ENCODE measurements around the gene ASTN2. TPM values are rescaled to one million over a fixed set of nuclear protein-coding genes. Genes with fewer than 3 reads are reported as not detected.

Gene ASTN2
- total and polyA plus RNA-seq, 9 of the 15 experiments (the other 6 are each of a cell fraction or from before 2014, with no cell fraction given): 0.56 to 3.5 (median 1.9) TPM

- TF ChIP-seq, protein P1, sequence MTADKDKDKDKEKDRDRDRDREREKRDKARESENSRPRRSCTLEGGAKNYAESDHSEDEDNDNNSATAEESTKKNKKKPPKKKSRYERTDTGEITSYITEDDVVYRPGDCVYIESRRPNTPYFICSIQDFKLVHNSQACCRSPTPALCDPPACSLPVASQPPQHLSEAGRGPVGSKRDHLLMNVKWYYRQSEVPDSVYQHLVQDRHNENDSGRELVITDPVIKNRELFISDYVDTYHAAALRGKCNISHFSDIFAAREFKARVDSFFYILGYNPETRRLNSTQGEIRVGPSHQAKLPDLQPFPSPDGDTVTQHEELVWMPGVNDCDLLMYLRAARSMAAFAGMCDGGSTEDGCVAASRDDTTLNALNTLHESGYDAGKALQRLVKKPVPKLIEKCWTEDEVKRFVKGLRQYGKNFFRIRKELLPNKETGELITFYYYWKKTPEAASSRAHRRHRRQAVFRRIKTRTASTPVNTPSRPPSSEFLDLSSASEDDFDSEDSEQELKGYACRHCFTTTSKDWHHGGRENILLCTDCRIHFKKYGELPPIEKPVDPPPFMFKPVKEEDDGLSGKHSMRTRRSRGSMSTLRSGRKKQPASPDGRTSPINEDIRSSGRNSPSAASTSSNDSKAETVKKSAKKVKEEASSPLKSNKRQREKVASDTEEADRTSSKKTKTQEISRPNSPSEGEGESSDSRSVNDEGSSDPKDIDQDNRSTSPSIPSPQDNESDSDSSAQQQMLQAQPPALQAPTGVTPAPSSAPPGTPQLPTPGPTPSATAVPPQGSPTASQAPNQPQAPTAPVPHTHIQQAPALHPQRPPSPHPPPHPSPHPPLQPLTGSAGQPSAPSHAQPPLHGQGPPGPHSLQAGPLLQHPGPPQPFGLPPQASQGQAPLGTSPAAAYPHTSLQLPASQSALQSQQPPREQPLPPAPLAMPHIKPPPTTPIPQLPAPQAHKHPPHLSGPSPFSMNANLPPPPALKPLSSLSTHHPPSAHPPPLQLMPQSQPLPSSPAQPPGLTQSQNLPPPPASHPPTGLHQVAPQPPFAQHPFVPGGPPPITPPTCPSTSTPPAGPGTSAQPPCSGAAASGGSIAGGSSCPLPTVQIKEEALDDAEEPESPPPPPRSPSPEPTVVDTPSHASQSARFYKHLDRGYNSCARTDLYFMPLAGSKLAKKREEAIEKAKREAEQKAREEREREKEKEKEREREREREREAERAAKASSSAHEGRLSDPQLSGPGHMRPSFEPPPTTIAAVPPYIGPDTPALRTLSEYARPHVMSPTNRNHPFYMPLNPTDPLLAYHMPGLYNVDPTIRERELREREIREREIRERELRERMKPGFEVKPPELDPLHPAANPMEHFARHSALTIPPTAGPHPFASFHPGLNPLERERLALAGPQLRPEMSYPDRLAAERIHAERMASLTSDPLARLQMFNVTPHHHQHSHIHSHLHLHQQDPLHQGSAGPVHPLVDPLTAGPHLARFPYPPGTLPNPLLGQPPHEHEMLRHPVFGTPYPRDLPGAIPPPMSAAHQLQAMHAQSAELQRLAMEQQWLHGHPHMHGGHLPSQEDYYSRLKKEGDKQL (CRISPR knock-in tag; IDR thresholded peaks at IDR 0.05; ENCODE audit: borderline replicate concordance): no peak
- TF ChIP-seq C11orf30 (IDR thresholded peaks at IDR 0.05; ENCODE audit: low read depth): peak; percentile 95
- TF ChIP-seq, protein P2, sequence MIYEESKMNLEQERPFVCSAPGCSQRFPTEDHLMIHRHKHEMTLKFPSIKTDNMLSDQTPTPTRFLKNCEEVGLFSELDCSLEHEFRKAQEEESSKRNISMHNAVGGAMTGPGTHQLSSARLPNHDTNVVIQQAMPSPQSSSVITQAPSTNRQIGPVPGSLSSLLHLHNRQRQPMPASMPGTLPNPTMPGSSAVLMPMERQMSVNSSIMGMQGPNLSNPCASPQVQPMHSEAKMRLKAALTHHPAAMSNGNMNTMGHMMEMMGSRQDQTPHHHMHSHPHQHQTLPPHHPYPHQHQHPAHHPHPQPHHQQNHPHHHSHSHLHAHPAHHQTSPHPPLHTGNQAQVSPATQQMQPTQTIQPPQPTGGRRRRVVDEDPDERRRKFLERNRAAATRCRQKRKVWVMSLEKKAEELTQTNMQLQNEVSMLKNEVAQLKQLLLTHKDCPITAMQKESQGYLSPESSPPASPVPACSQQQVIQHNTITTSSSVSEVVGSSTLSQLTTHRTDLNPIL (CRISPR knock-in tag; IDR thresholded peaks at IDR 0.05): no peak
- TF ChIP-seq MAFK (IDR thresholded peaks at IDR 0.05; ENCODE audit: low read length): peak; percentile 95
- TF ChIP-seq NR4A1 (CRISPR knock-in tag; IDR thresholded peaks at IDR 0.05): no peak
- TF ChIP-seq NR4A1 (tag; IDR thresholded peaks at IDR 0.05): peak; percentile 69; the same call in 1 of the 2 replicates
- TF ChIP-seq NCOA1 (IDR thresholded peaks at IDR 0.05; ENCODE audit: low read depth): no peak
- TF ChIP-seq ZBTB8A (IDR thresholded peaks at IDR 0.05; ENCODE audit: partially characterized antibody): no peak
- TF ChIP-seq, protein P3, sequence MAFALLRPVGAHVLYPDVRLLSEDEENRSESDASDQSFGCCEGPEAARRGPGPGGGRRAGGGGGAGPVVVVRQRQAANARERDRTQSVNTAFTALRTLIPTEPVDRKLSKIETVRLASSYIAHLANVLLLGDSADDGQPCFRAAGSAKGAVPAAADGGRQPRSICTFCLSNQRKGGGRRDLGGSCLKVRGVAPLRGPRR (CRISPR knock-in tag; IDR thresholded peaks at IDR 0.05): peak; percentile 80; the same call in 1 of the 2 replicates
- TF ChIP-seq ZNF707 (CRISPR knock-in tag; conservative IDR thresholded peaks at IDR 0.05): no peak
- no peak for TF ChIP-seq NFIC (IDR thresholded peaks at IDR 0.05)
- TF ChIP-seq ZNF668 (CRISPR knock-in tag; IDR thresholded peaks at IDR 0.05): peak; percentile 79
- TF ChIP-seq MTA3 (IDR thresholded peaks at IDR 0.05; ENCODE audit: borderline replicate concordance): no peak
- TF ChIP-seq BCOR (IDR thresholded peaks at IDR 0.05): no peak
- TF ChIP-seq PHTF2 (CRISPR knock-in tag; IDR thresholded peaks at IDR 0.05): no peak
- TF ChIP-seq ZKSCAN8 (CRISPR knock-in tag; IDR thresholded peaks at IDR 0.05): no peak
- no peak for TF ChIP-seq TBL1XR1 (IDR thresholded peaks at IDR 0.05; ENCODE audit: low read length in 2 of 2)
- peak; percentile 21; the same call in 1 of the 2 replicates for TF ChIP-seq ZNF134 (CRISPR knock-in tag; conservative IDR thresholded peaks at IDR 0.05)
- TF ChIP-seq KAT2B (IDR thresholded peaks at IDR 0.05; ENCODE audit: low read depth, low read length): no peak
- TF ChIP-seq ZC3H8 (IDR thresholded peaks at IDR 0.05): no peak
- TF ChIP-seq HSF4 (CRISPR knock-in tag; IDR thresholded peaks at IDR 0.05; ENCODE audit: borderline replicate concordance): no peak; the same call in 1 of the 2 replicates
- no peak for TF ChIP-seq SREBF2 (CRISPR knock-in tag; IDR thresholded peaks at IDR 0.05)
- TF ChIP-seq ZNF507 (tag; conservative IDR thresholded peaks at IDR 0.05): no peak
Observed at GRCh38 chr9:116483622-116484491, 931.0 kb downstream of the ASTN2 start (continued).

Measured in K562 (cell line).